Occipital lobe (tissue), 2 donors: ENCODE data around the gene WDR27. TPM values are rescaled to one million over a fixed set of nuclear protein-coding genes. Genes with fewer than 3 reads are reported as not detected.

ENCODE experiments used
- DNase-seq: peaks from one replicate; lab custom pipeline; 2025; lab: John Stamatoyannopoulos, UW
- total RNA-seq: library from RNA; depleted of rRNA; stranded (reverse); fragments of >200 nt; gene quantifications from one replicate; pipeline ENCODE4 v1.2.3, GENCODE V29; 2014

WDR27 gene
- 31.5 TPM for total RNA-seq

DNA sequence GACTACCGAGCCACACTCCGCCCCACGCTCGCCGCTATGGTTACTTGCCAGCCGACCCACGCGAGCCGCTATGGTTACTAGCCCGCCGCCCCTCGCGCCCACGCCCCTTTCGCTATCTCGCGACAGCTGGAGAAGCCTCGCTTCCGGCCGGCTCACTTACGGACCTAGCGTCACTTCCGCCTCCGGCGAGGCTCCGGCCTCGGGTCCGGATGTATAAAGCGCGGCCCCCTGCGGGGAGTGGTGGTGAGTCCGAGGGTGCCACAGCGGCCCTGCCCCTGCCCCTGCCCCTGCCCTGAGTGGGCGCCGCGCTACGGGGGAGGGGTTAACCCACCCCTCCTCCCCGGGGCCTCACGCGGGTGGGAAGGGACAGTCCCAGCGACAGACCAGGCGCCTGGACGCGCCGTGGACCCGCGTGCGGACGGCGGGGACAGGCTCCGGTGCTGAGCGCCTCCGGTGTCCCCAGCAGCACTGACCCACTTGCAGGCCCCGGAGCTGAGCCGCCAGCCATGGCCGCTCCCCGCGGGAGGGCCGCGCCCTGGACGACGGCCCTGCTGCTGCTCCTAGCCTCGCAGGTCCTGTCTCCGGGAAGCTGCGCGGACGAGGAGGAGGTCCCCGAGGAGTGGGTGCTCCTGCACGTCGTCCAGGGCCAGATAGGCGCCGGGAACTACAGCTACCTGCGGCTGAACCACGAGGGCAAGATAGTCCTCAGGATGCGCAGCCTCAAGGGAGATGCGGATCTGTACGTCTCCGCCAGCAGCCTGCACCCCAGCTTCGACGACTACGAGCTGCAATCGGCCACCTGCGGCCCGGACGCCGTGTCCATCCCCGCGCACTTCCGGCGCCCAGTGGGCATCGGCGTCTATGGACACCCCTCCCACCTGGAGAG is at the start of gene WDR27, which contains the start of gene C6orf120:
Gene WDR27 (minus strand): TSS at position 76 of the 886 bp plus-strand sequence. CDS start 13,024 bp downstream, outside the sequence.
Gene C6orf120 (plus strand): TSS at position 173 of the 886 bp plus-strand sequence. CDS start 334 bp downstream, at position 507.
- DNase-seq: peak; percentile 91

DNA sequence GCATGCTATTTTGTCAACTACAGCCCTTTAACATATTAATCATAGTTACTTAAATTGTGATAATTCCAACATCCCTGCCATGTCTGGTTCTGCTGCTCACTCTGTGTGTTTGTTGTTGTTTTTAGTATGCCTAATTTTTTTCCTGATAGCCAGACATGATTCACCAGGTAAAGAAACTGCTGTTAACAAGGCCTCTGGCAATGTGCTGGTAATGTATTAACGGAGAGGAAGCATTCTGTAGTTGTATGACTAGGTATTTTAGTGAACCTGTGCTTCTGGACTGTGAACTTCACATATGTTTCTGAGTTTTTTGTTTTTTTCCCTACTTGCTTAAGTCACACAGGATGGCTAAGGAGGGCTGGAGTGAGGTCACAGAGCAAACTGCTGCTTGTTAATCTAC is 44.7 kb upstream of the WDR27 start:
- DNase-seq: no peak

DNA sequence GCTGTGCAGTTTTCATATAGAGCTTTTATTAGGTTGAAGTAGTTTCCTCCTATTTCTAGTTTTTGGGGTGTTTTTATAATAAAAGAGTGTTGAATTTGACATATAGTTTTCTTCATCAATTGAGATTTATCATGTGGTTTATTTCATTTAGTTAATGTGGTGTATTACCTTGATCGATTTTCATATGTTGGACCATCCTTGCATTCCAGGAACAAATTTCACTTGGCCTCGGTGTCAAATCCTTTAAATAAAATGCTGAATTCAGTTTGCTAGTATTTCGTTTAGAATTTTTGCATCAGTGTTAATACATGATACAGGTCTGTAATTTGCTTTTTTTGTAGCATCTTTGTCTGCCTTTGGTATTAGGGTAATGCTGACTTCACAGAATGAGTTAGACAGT is 43.6 kb upstream of the WDR27 start:
- DNase-seq: no peak

DNA sequence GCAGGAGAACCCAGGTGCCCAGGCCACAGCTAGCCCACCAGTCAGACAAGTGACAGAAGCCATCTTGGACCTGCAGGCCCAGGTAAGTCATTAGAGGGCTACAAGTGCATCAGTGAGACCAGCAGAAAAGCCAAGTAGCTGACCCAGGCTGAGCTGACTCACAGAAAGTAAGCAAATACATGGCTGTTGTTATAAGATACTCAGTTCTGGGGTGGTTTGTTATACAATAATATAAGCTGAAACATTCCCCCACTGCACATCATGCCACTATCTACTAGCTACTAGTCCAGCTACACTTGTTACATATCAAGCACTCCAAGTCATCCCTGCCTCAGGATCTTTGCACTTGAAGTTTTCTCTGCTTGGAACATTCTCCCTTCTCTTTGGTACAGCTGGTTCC is 39.5 kb upstream of the WDR27 start:
- DNase-seq: no peak

DNA sequence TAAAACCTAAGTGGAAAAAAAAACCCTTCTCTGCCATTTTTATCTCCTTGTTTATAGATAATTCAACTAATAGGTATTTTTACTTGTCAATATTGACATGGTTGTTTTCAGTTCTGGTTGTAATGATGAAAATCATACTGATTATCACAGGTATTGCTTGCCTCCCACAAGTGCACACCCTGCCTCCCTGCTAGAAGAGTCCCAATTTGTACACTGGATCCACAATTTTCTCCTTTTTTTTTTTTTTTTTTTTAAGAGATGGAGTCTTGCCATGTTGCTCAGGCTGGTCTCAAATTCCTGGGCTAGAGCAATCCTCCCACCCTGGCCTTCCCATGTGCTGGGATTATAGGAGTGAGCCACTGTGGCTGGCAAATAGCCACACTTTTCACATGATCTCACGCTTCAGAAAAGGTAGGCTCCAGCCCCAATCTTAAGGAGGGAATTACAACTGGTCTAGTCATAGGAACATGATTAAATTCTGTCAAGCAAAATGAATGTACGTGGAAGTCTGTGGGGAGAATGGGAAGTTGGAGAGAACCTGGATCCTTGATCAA is 37.2 kb upstream of the WDR27 start:
- no peak for DNase-seq

DNA sequence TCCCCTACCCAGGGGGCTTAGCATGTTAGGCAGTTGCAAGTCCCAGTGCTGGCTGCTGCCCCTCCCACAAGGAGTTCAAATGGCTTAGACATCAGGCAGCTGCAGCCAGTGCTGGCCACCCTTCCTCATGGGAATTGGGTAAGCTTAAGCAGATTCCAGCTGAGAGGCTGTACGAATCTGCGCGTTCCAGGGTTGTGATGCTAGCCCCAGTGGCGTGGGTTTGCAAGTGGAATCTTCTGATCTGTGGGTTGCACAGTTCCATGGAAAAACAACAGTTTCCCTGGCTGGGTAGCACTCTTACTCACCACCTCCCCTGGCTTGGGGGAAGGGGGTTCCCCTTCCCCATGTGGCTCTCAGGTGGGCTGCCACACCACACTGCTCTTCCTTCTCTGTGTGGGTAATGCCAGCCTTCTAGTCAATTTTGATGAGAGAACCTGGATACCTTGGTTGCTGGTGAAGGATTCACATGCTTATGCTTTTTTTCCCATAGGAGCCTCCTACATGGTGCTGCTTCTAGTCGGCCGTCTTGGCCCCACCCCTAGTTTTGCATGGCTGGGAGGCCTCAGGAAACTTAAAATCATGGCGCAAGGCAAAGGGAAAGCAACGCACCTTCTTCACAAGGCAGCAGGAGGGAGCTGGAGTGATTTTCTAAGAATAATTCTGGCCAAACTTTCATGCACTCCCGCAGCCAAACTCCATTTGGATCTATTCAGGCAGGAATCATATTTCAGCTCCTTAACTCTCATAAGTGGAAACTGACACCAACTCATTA is 36.6 kb upstream of the WDR27 start:
- no peak for DNase-seq

DNA sequence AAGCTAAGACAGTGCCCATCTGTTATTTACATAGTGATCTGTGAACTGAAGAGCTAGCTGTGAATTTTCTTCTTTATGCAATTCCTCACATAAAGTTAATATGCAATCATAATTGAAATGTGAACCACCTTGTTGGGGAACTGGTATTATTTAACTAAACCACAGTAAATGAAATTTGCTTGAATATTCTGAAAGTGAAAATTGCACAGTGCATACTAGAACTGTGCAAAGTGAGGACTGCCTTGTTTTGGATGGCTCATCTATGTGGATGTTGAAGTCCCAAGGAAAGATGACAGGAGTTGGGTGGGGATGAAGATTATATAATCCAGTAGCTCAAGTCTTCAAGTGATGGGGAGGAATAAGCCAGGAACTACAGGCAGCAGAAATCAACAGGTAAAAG is 28.1 kb upstream of the WDR27 start:
- no peak for DNase-seq

DNA sequence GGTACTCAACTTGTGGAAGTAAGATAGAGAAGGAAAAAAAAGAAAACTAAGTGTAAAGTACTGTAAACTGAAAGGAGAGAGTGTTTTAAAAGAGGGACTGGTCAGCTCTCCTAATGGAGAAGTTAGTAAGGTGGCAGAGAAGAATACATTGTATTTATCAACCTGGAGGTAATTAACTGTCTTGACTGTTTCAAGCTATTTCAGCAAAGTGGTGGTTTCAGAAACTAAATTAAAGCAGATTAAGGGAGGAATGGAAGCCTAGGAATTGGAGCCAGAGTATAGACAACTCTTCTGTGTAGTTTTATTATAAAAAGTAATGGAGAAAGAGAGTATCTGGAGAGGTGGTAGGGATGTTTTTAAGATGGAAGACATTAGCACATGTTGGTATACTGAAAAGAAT is 25.1 kb upstream of the WDR27 start:
- DNase-seq: no peak

DNA sequence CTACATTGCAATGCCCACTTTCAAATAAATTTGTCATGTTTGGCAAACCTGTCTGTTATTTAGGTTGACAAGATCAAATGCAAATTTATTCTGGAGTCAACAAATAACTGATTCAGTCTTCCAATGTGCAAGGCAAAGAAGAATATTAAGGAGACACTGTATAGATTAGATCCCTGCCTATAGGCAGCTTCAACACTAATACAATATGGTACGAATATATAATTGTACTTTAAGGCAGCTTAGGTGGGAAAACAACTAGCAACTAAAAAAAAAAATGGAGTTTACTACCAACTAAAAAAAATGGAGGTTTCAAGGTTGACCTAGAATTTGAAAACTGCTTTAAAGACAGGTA is 24.2 kb upstream of the WDR27 start:
- no peak for DNase-seq

DNA sequence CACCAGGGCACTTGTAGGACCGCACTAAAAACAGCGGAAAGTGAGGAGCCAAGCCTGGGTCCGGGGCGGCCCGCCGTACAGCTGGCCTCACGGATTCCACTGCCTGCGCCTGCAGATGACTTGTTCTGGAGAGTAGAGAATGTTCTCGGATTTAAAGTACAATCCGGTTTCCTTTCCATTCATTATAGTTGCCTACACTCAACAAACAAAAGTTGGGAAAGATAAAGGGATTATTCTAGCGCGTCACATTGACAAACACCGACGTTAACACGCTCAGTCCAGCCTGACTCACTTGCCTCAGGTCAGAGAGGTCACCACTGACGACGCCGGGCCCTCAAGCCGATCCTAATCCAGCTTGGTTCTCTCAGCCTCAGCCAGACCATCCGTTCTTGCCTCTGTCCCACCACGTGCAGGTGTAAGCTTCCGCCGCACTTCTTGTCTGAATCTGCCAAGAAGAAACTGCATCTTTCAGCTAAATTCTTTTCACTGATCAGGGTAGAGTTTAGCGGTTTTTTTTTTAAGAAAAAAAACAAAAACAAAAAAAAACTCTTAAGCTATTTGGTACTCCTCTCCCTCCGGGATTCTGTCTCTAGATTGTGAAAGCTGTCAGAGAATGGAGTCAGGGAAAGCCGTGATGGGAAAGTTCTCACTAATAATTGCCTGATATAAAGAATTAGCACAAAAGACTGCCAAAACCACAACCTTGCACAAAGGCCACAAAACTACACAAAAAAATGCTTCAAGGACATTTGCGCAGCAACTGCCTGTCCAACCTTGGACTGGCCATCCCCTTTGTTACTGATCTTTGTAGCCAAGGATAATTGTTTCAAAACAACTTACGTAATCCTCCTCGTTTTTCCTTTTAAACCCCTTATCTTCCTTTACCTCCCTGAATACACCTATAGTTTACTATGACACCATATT is 23.6 kb upstream of the WDR27 start:
- DNase-seq: peak; percentile 42

DNA sequence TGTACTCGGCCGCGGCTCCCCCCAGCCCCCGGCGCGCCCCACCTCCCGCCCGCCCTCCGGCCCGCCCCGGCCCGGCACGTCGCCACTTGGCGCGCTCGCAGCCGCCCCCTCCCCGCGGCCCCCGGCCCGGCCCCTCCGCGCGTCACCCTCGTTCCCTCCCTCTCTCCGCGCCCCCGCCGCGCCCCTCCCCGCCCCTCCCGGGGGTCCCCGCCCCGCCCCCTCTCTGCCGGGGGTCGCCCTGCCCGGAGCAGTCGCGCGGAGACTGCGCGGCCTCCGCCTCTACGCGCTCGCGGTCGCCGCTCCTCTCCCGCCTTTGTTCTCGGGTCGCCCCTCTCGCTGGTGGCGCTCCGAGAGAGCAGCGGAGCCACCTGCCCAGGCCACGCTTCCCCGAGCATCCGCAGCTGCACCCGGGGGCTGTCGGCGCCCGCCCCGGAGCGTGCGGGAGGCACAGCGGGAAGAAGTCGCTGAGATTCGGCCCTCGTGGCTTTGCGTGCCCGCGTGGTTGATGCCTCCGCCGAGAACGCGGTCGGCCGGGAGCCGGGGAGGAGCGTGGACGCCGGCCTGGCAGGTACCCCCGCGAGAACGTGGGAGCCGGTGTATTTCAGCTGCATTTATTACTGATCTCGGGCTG is 22.8 kb upstream of the WDR27 start, which contains the start of gene PHF10:
Gene PHF10 (minus strand): TSS at position 7 of the 631 bp plus-strand sequence. CDS start 569 bp downstream, outside the sequence.
- DNase-seq: peak; percentile 63

DNA sequence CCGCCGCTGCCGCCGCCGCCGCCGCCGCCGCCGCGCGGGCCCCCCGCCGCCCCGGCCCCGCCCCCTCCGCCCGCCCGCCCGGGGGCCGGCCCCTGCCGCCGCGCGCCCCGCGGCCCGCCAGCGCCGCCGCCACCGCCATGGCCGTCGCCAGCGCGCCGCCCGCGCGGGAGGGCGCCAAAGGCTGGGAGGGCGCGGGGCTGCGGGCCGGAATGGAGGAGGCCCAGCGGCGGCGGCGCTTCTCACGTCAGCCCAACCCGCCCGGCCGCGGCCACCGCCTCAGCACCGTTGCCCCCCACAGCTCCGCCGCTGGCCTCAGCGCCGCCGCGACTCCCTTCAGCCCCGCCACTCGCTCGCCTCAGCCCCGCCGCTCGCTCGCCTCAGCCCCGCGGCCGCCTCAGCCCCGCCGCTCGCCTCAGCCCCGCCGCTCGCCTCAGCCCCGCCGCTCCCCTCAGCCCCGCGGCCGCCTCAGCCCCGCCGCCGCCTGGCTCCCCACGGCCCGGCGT is 22.2 kb upstream of the WDR27 start:
- no peak for DNase-seq

DNA sequence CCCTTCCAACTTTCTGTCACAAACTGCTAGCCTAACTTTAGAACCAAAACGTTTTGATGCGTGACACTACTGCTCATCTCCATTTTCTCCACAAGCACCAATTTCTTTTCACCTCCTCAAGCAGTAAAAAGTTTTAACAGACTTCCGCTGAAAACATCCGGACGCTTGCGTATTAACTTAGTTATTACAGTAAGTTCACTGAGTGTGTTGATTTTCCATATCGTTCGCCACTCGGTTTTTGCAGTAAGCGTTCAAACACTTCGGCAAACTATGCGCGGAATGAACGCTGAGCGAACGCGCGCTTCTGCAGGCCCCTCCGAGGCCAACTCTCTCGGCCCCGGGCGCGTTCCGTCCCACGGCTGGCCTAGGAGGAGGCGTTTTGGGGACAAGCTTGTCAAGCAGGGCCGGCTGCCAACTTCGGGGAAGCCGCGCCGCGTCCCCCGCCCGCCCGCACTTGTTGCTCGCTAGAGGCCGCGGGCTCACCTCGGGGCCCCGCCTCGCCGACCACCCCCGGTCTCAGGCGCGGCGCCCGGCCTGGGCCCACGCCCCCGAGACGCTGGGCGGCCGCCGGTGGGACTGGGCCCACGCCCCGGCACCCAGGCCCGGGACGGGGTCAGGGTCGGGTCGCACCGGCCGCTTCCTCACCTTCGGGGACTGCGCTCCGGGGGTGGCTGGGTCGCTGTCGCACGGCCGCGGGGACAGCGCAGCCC is 21.5 kb upstream of the WDR27 start:
- DNase-seq: peak; percentile 45

DNA sequence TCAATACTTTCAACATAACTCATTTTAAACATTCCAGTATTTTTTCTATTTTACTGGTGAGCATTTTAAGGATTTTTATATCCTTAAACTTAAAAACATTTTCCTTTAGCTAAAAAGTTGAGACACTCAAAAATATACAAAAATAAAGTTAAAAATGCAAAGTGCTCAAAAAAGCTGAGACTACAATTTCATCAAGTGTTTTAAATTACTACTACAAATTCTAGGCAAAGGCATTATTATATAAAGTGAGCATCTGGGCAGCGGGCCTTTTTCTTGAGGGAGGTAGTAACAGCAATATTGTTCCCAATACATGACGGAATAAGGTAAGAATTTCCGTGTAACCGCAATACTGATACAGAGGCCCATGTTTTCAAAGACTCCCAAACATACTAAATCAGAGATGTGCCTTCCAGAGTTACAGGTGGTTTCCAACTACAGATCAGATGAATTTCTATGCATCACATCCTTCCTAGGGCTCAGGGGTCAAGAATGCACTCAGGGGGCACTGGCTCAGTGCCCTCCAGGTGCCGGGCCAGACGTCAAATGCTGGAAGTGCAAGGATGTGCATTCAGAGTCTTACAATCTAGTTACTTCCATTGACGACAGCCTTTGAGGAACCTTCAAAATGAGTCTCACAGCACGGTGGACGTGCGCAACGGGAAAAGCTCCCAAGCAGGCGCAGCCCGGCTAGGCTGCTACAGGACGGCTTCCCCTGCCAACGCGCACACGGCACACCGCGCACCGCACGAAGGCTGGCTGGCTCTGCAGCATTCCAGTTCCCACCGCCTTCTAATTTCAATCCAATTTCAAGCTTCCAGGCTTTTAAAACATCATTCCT is 20.8 kb upstream of the WDR27 start:
- DNase-seq: peak; percentile 25

DNA sequence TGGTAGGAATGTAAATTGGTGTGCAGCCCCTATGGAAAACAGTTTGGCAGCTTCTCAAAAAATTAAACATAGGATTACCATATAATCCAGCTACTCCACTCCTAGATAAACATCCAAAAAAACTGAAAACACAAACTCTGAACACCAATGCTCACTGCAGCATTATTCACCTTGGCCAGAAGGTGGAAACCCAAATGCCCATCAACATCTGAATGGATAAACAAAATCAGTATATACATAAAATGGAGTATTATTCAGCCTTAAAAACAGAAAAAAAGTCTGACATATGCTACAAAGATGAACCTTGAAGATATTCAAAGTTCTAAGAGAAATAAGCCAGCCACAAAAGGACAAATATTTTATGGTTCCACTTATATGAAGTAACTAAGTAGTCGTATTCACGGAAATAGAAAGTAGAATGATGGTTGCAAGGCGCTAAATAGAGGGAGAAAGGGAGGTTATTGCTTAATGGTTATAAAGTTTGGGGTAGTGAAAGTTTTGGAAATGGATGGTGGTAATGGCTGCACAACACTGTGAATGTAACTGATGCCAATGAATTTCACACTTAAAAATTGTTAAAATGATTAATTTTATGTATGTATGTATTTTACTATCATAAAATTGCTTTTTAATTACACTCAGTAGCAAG is 18.5 kb upstream of the WDR27 start:
- DNase-seq: no peak

DNA sequence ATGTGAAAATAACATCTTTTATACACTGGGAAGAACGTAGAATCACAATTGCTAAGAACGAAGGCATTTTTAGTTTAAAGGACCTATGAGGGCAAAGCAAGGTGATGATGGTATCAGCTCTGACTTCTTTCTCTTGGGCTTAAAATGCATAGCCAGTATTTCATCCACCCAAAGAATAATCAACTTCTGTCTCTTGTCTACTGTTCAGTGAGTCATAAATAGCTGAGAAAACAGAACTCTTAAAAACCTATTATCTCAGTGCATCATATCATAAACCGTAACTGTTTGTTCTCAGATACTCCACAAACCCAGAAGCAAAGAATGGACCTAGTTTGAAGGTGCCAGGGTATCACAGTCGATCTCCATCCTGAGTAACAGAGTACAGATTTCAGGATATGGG is 17.3 kb upstream of the WDR27 start:
- DNase-seq: no peak

DNA sequence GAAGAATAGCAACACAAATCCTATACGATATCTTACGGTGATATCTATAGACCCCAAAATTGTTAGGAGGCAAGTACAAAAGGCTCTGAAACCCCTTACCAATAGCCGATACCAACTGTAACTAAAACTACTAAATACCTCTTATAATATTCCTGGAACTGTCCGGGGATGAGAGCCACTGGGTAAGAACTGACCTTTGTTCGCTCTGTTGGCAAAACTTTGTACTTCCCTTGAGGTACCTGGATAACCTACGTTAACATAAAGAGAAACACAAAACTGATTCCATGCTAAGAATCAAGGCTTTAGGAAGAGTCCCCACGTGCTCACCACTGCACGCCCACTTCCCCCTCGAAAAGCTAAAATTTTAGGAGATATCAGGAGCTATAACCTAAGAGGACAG is 12.8 kb upstream of the WDR27 start:
- DNase-seq: no peak

DNA sequence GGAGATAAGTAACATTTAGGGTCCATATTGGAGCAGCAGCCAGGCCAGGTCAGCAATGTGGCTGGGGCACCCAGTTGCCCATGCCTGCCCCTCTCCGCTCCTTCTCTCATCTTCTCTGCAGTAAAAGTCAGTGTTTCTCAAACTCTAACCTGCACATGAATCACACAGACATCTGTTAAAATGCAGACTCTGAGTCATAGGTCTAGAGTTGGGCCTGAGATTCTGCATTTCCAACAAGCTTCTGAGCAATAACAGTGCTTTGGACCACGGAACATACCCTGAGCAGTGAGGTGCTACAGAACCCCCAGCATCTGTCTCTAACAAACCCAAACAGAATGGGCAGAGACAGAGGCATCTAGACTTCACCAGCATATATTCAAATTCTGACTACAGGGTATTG is 12.3 kb upstream of the WDR27 start:
- DNase-seq: no peak
